MCF 10A (cell line): Measurements from ENCODE around the gene UGGT2. TPM values are rescaled to one million over a fixed set of nuclear protein-coding genes. Genes with fewer than 3 reads are reported as not detected.
A peak's percentile ranks its signal among the peaks of the same experiment; 100 is the strongest.

Source experiments
- BruUV-seq: library from RNA; stranded (reverse); fragments of 400-500 nt; replicated peaks from 2 replicates; lab custom pipeline; 2021; lab: Mats Ljungman, UMichigan
- CTCF ChIA-PET: fragments of 300-600 bp; sonication (Branson Sonifier 250); formaldehyde crosslinking; extraction: SDS; loops from one replicate; lab custom pipeline; 2021; ENCODE audit warnings: antibody characterized with exemption, inconsistent platforms; lab: Yijun Ruan, JAX
- POLR2A ChIA-PET: fragments of 300-600, 350-650 bp; sonication (Branson Sonifier 250); formaldehyde crosslinking; extraction: SDS; loops from one replicate; lab custom pipeline; 2020; ENCODE audit warnings: antibody characterized with exemption, inconsistent platforms; lab: Yijun Ruan, JAX
- DNase-seq: peaks from one replicate; pipeline ENCODE4 v3.0.0-alpha.2; 2018; ENCODE audit not compliant: unreplicated experiment
- H3K27ac Mint-ChIP-seq: one replicate; pipeline ENCODE4 v1.8.0; 2022; ENCODE audit warnings: mild to moderate bottlenecking, low read depth, mixed read lengths; ENCODE audit not compliant: unreplicated experiment
- H3K27me3 Mint-ChIP-seq: one replicate; pipeline ENCODE4 v1.8.0; 2022; ENCODE audit warnings: mixed read lengths; ENCODE audit not compliant: insufficient read depth, unreplicated experiment
- H3K36me3 Mint-ChIP-seq: one replicate; pipeline ENCODE4 v1.8.0; 2022; ENCODE audit warnings: mild to moderate bottlenecking, moderate library complexity, mixed read lengths; ENCODE audit not compliant: insufficient read depth, unreplicated experiment
- H3K4me1 Mint-ChIP-seq: one replicate; pipeline ENCODE4 v1.8.0; 2022; ENCODE audit warnings: mixed read lengths; ENCODE audit not compliant: insufficient read depth, unreplicated experiment
- H3K4me3 Mint-ChIP-seq: one replicate; pipeline ENCODE4 v1.8.0; 2022; ENCODE audit warnings: mild to moderate bottlenecking, moderate library complexity, mixed read lengths; ENCODE audit not compliant: unreplicated experiment
- H3K9me3 Mint-ChIP-seq: one replicate; pipeline ENCODE4 v1.8.0; 2022; ENCODE audit warnings: mixed read lengths; ENCODE audit not compliant: unreplicated experiment
- CTCF ChIP-seq: fragments of 200-600 bp; IDR thresholded peaks from one replicate; pipeline ENCODE4 v1.8.0; 2022; ENCODE audit warnings: antibody characterized with exemption, mild to moderate bottlenecking; ENCODE audit not compliant: unreplicated experiment
- intact Hi-C: fragments of 100-400 bp; cut with micrococcal nuclease; formaldehyde crosslinking; loops from 2 replicates; pipeline ENCODE4 v1.14.1; 2022
- total RNA-seq: library from RNA; stranded (reverse); gene quantifications from 2 replicates; pipeline ENCODE4 v1.2.3, GENCODE V29; 2022

Gene UGGT2
- total RNA-seq, 1 experiment from 2014 or later = 54.0 TPM

GRCh38 chr13:95842898-95843297 lies 210.3 kb downstream of the UGGT2 start:
- intact Hi-C loops = no loop called here
- Mint-ChIP-seq H3K36me3 (peaks cover 15% of the 10 kb centered on the region), H3K4me1 (no peaks in the 10 kb centered on the region)

DNA sequence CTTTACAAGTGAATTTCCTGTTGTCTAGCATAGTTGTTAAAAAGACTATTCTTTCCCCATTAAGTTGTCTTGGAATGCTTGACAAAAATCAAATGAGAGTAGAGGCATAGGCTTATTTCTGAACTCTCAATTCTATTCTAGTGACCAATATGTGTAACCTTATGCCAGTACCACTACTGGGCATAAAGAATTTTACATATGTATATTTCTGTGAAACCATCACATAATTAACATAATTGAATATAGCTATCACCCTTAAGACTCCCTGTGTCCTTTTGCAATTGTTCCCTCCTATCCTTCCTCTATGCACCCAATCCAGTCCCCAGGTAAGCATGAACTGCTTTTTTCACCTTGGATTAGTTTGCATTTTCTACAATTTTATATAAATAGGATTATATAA lies 211.3 kb downstream of the UGGT2 start:
- POLR2A ChIA-PET = no interaction called here
- no peak overlapping the region for H3K27ac Mint-ChIP-seq
- no peak for DNase-seq
- CTCF ChIA-PET = no interaction called here
- peaks cover 7% of the 10 kb centered on the region for H3K36me3 Mint-ChIP-seq
- BruUV-seq = no TSS peak
- H3K9me3 Mint-ChIP-seq = peaks cover 15% of the 10 kb centered on the region
- no peak overlapping the region for H3K4me3 Mint-ChIP-seq
- intact Hi-C loops = no loop called here
- H3K4me1 Mint-ChIP-seq = no peaks in the 10 kb centered on the region
- H3K27me3 Mint-ChIP-seq = no peaks in the 10 kb centered on the region
- no peak for TF ChIP-seq CTCF

More at GRCh38 chr13:95842898-95843297, 210.3 kb downstream of the UGGT2 start:
- Mint-ChIP-seq H3K27me3 (no peaks in the 10 kb centered on the region), H3K9me3 (peaks cover 17% of the 10 kb centered on the region), H3K4me3 (no peak overlapping the region), H3K27ac (no peak overlapping the region)
- CTCF ChIA-PET = interaction anchor here (1.9 to 3.1 kb wide), 2 partner anchors 9 to 219 kb away, joined by 7 to 23 read pairs; no protein-coding TSS in a partner anchor
- BruUV-seq = no TSS peak
- no peak for DNase-seq
- TF ChIP-seq CTCF = no peak
- POLR2A ChIA-PET = interaction anchor here (0.7 kb wide), 1 partner anchor 33 kb away, joined by 3 read pairs; no protein-coding TSS in a partner anchor

GRCh38 chr13:95834134-95834765 lies 219.0 kb downstream of the UGGT2 start:
- peak; percentile 97 for TF ChIP-seq CTCF
- intact Hi-C loops = loop anchor here (1.0 to 5.0 kb wide), 7 partner anchors 157 to 643 kb away; partner anchors contain the start of gene DNAJC3
- peaks cover 8% of the 10 kb centered on the region for H3K9me3 Mint-ChIP-seq
- H3K4me1 Mint-ChIP-seq = peaks cover 19% of the 10 kb centered on the region
- H3K36me3 Mint-ChIP-seq = peaks cover 2% of the 10 kb centered on the region
- ChIA-PET CTCF (interaction anchor here (0.5 to 8.1 kb wide), 134 partner anchors 9 to 1914 kb away, joined by 3 to 265 read pairs (median 4); partner anchors contain the start of genes DNAJC3 and DZIP1), POLR2A (interaction anchor here (0.6 to 2.7 kb wide), 13 partner anchors 14 to 1390 kb away, joined by 3 to 19 read pairs (median 4); partner anchors contain the start of genes DNAJC3 and UGGT2)
- DNase-seq = peak; percentile 93
- H3K27ac Mint-ChIP-seq = peak overlapping the region; percentile 42
- H3K4me3 Mint-ChIP-seq = no peak overlapping the region
- no peaks in the 10 kb centered on the region for H3K27me3 Mint-ChIP-seq
- no TSS peak for BruUV-seq

- no peak for TF ChIP-seq CTCF
- ChIA-PET POLR2A (interaction anchor here (0.6 to 2.7 kb wide), 14 partner anchors 14 to 342 kb away, joined by 3 to 19 read pairs (median 4); partner anchors contain the start of genes DNAJC3 and UGGT2), CTCF (interaction anchor here (0.6 to 8.1 kb wide), 121 partner anchors 10 to 1915 kb away, joined by 3 to 265 read pairs (median 5); partner anchors contain the start of genes DNAJC3 and DZIP1)
- no peaks in the 10 kb centered on the region for H3K27me3 Mint-ChIP-seq
- DNase-seq = peak; percentile 51
- peaks cover 19% of the 10 kb centered on the region for H3K4me1 Mint-ChIP-seq
- peaks cover 3% of the 10 kb centered on the region for H3K9me3 Mint-ChIP-seq
- BruUV-seq = no TSS peak
- H3K36me3 Mint-ChIP-seq = peaks cover 7% of the 10 kb centered on the region
- H3K27ac Mint-ChIP-seq = peak overlapping the region; percentile 42
- intact Hi-C loops = loop anchor here (1.0 to 5.0 kb wide), 7 partner anchors 156 to 642 kb away; partner anchors contain the start of gene DNAJC3
- H3K4me3 Mint-ChIP-seq = no peak overlapping the region
Observed at GRCh38 chr13:95833719-95834118, 219.5 kb downstream of the UGGT2 start.
